ENCODE measurements around the gene SNRK. TPM values are rescaled to one million over a fixed set of nuclear protein-coding genes. Genes with fewer than 3 reads are reported as not detected.
A peak's percentile ranks its signal among the peaks of the same experiment; 100 is the strongest.

SNRK gene
- total RNA-seq, 1 experiment from 2014 or later: 12.0 TPM

DNA sequence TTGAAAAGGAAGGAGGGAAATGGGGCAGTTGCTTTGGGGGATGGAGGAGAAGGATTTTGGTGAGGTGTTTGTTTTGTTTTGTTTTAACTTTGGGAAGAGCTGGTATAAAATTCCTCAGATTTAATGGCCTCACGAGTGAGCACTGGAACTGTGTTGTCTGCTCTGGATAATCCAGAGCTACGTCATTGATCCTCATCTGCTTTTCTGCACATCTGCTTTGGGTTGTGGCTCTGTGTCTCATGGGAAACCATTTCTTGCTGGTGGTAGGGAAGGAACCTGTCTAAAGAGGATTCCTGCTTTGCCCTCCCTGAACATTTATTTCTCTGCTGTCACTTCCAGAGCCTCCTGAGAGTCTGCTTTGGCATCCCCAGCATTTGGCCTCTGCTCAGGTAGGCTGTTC is 3.1 kb downstream of the SNRK start:
- no peak overlapping the region for H2BK15ac ChIP-seq (ENCODE audit: low read depth, low read length)
- H3K18ac ChIP-seq (ENCODE audit: insufficient read length, low read depth, low read length): no peak overlapping the region
- H3K79me2 ChIP-seq (ENCODE audit: insufficient read depth, low read length): peaks cover 5% of the 10 kb centered on the region; the same call in 1 of the 2 replicates
- no peak overlapping the region for H2BK5ac ChIP-seq (ENCODE audit: insufficient read length, low read length)
- no peak overlapping the region for H4K91ac ChIP-seq (ENCODE audit: insufficient read length, low read depth, low read length)
- peaks cover 0 to 9% (median 0%) of the 10 kb centered on the region in 3 experiments; a peak in 4 of 7 replicates for H3K36me3 Mint-ChIP-seq (ENCODE audit: insufficient read depth in 1 of 3, low read depth in 3 of 3)
- H3K4ac ChIP-seq (ENCODE audit: low read depth, low read length): no peak overlapping the region
- no peak overlapping the region for H3T11ph ChIP-seq (ENCODE audit: low read length)
- H3K56ac ChIP-seq (ENCODE audit: insufficient read length, low read depth, low read length): no peak overlapping the region
- no peak overlapping the region for H3K4me2 ChIP-seq (ENCODE audit: insufficient read depth, insufficient read length, low read length)
- H2AFZ ChIP-seq (ENCODE audit: low read length): no peak overlapping the region
- peak overlapping the region in 1 of 2 experiments; percentile 9; a peak in 1 of 5 replicates for H3K4me3 Mint-ChIP-seq
- DNase-seq: no peak
- peaks cover 31 to 36% of the 10 kb centered on the region in 2 experiments for H3K4me1 Mint-ChIP-seq
- peaks cover 4% of the 10 kb centered on the region for H3K23me2 ChIP-seq (ENCODE audit: insufficient read length, low read depth, low read length, poor library complexity, severe bottlenecking)
- H2BK120ac ChIP-seq (ENCODE audit: low read depth, low read length, poor library complexity, severe bottlenecking): no peak overlapping the region
- no peaks in the 10 kb centered on the region for H3K9me3 ChIP-seq (ENCODE audit: control insufficient read depth, low read depth, low read length)
- H2BK12ac ChIP-seq (ENCODE audit: insufficient read length, low read depth, low read length): no peak overlapping the region
- H3K27me3 ChIP-seq (ENCODE audit: insufficient read depth, low read length): no peaks in the 10 kb centered on the region
- H3K9me3 Mint-ChIP-seq: no peaks in the 10 kb centered on the region; a peak in 1 of 5 replicates
- no peak overlapping the region for H3K14ac ChIP-seq (ENCODE audit: insufficient read depth, low read length)
- no peak overlapping the region for H3K23ac ChIP-seq (ENCODE audit: insufficient read length, low read depth, low read length)
- no peak overlapping the region for H4K5ac ChIP-seq (ENCODE audit: insufficient read length, low read depth, low read length)
- 0 out of 2 replicates have a peak, but pooled peaks cover 2% of the 10 kb centered on the region for H3K4me1 ChIP-seq (ENCODE audit: insufficient read depth, low read length)
- no peak overlapping the region for H4K8ac ChIP-seq (replicated peaks; ENCODE audit: insufficient read length, low read depth, low read length)
- no peak overlapping the region for H3K27ac Mint-ChIP-seq
- peaks cover 3% of the 10 kb centered on the region for H3K79me1 ChIP-seq (ENCODE audit: insufficient read depth, low read depth, low read length, poor library complexity, severe bottlenecking)
- H3K9ac ChIP-seq (ENCODE audit: extremely low read depth, insufficient read length, low read length): no peak overlapping the region
- no peak overlapping the region for H3K27ac ChIP-seq (ENCODE audit: insufficient read length, low read depth, low read length)
- no peak overlapping the region for H2AK5ac ChIP-seq (ENCODE audit: insufficient read length, low read length)
- H4K20me1 ChIP-seq (ENCODE audit: control insufficient read depth, insufficient read depth, insufficient read length): no peaks in the 10 kb centered on the region
- TF ChIP-seq, protein P1, sequence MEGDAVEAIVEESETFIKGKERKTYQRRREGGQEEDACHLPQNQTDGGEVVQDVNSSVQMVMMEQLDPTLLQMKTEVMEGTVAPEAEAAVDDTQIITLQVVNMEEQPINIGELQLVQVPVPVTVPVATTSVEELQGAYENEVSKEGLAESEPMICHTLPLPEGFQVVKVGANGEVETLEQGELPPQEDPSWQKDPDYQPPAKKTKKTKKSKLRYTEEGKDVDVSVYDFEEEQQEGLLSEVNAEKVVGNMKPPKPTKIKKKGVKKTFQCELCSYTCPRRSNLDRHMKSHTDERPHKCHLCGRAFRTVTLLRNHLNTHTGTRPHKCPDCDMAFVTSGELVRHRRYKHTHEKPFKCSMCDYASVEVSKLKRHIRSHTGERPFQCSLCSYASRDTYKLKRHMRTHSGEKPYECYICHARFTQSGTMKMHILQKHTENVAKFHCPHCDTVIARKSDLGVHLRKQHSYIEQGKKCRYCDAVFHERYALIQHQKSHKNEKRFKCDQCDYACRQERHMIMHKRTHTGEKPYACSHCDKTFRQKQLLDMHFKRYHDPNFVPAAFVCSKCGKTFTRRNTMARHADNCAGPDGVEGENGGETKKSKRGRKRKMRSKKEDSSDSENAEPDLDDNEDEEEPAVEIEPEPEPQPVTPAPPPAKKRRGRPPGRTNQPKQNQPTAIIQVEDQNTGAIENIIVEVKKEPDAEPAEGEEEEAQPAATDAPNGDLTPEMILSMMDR (conservative IDR thresholded peaks at IDR 0.05): no peak
- WGBS (ENCODE audit: extremely low coverage, insufficient read length, low lambda C conversion rate): no CpG with 5 or more reads among the region's 2 CpGs
- H3K27me3 Mint-ChIP-seq (ENCODE audit: low read depth): no peaks in the 10 kb centered on the region; the same call in 1 of the 2 replicates
- no peak overlapping the region for H2BK20ac ChIP-seq (ENCODE audit: low read depth, low read length, poor library complexity, severe bottlenecking)
